GM23338 (cell line): Measurements from ENCODE around the gene ANKS1B. TPM values are rescaled to one million over a fixed set of nuclear protein-coding genes. Genes with fewer than 3 reads are reported as not detected.

Experiments
- ATAC-seq: fragments of 200-7000 bp; cut with Tn5 transposase; 3 replicates; pipeline ENCODE4 v1.9.1; 2020
- DNase-seq: peaks from one replicate; pipeline ENCODE4 v3.0.0-alpha.2; 2015; ENCODE audit warnings: low spot score
- H2AFZ ChIP-seq: fragments of 200-600 bp; sonication (generic); 2 replicates; pipeline ENCODE4 v1.8.0; 2016; ENCODE audit warnings: antibody characterized with exemption, mild to moderate bottlenecking, moderate library complexity
- H3F3A ChIP-seq: fragments of 200-600 bp; sonication (generic); replicated peaks from 2 replicates; pipeline ENCODE4 v1.8.0; 2017; ENCODE audit warnings: antibody characterized with exemption, mixed run types, low read depth
- H3K27ac ChIP-seq: fragments of 200-600 bp; sonication (generic); 2 replicates; pipeline ENCODE4 v1.6.1; 2016; ENCODE audit warnings: low read depth
- H3K27me3 ChIP-seq: fragments of 200-600 bp; sonication (generic); 2 replicates; pipeline ENCODE4 v1.8.0; 2016; ENCODE audit warnings: mild to moderate bottlenecking, mixed run types, moderate library complexity; ENCODE audit not compliant: insufficient read depth
- H3K36me3 ChIP-seq: fragments of 200-600 bp; sonication (generic); 2 replicates; pipeline ENCODE4 v1.8.0; 2016; ENCODE audit warnings: mild to moderate bottlenecking; ENCODE audit not compliant: insufficient read depth
- H3K4me1 ChIP-seq: fragments of 200-600 bp; sonication (generic); 2 replicates; pipeline ENCODE4 v1.8.0; 2016; ENCODE audit warnings: mild to moderate bottlenecking, moderate library complexity; ENCODE audit not compliant: insufficient read depth
- H3K4me2 ChIP-seq: fragments of 200-600 bp; sonication (generic); 2 replicates; pipeline ENCODE4 v1.7.1; 2017; ENCODE audit warnings: mixed run types
- H3K4me3 ChIP-seq: fragments of 200-600 bp; sonication (generic); 2 replicates; pipeline ENCODE4 v1.6.1; 2016; ENCODE audit warnings: mixed run types
- H3K79me2 ChIP-seq: fragments of 200-600 bp; sonication (generic); replicated peaks from 2 replicates; pipeline ENCODE4 v1.8.0; 2017; ENCODE audit warnings: mild to moderate bottlenecking; ENCODE audit not compliant: insufficient read depth
- H3K9me2 ChIP-seq: fragments of 200-600 bp; sonication (generic); 2 replicates; pipeline ENCODE4 v1.8.0; 2017; ENCODE audit not compliant: insufficient read depth
- H4K20me1 ChIP-seq: fragments of 200-600 bp; sonication (generic); replicated peaks from 2 replicates; pipeline ENCODE4 v1.8.0; 2017; ENCODE audit warnings: mild to moderate bottlenecking; ENCODE audit not compliant: insufficient read depth
- H3K27ac Mint-ChIP-seq: 2 replicates; pipeline ENCODE4 v1.8.0; 2020; ENCODE audit warnings: inconsistent platforms, mild to moderate bottlenecking, moderate library complexity, mixed read lengths
- H3K27me3 Mint-ChIP-seq: 3 replicates; pipeline ENCODE4 v1.8.0; 2022; ENCODE audit warnings: low read depth, mild to moderate bottlenecking, moderate library complexity, mixed read lengths, inconsistent platforms; ENCODE audit not compliant: insufficient read depth, poor library complexity
- H3K36me3 Mint-ChIP-seq: 3 replicates; pipeline ENCODE4 v1.8.0; 2021; ENCODE audit warnings: low read depth, mild to moderate bottlenecking, inconsistent platforms, moderate library complexity, mixed read lengths
- H3K4me1 Mint-ChIP-seq: 3 replicates; pipeline ENCODE4 v1.8.0; 2020; ENCODE audit warnings: mild to moderate bottlenecking, inconsistent platforms, mixed read lengths
- H3K4me3 Mint-ChIP-seq: 3 replicates; pipeline ENCODE4 v1.8.0; 2021; ENCODE audit warnings: moderate library complexity, mild to moderate bottlenecking, inconsistent platforms, mixed read lengths
- H3K9me3 Mint-ChIP-seq: 3 replicates; pipeline ENCODE4 v1.8.0; 2020; ENCODE audit warnings: moderate library complexity, mild to moderate bottlenecking, inconsistent platforms, mixed read lengths
- CREB1 ChIP-seq: fragments of 250-450 bp; sonication (Bioruptor Pico); IDR thresholded peaks from 2 replicates; pipeline ENCODE4 v1.5.0; 2020; ENCODE audit warnings: low read depth, mild to moderate bottlenecking, moderate library complexity
- EZH2 ChIP-seq: fragments of 200-600 bp; sonication (generic); IDR thresholded peaks from one replicate; pipeline ENCODE4 v1.8.0; 2017; ENCODE audit warnings: antibody characterized with exemption, mild to moderate bottlenecking, low read depth; ENCODE audit not compliant: unreplicated experiment
- EZH2phosphoT487 ChIP-seq: fragments of 200-600 bp; sonication (generic); IDR thresholded peaks from one replicate; pipeline ENCODE4 v1.8.1; 2018; ENCODE audit warnings: antibody characterized with exemption; ENCODE audit not compliant: unreplicated experiment
- NANOG ChIP-seq: IDR thresholded peaks from 2 replicates; pipeline ENCODE4 v1.6.1; 2016; ENCODE audit warnings: antibody characterized with exemption, borderline replicate concordance
- POLR2AphosphoS5 ChIP-seq: IDR thresholded peaks from 2 replicates; pipeline ENCODE4 v1.6.1; 2016; ENCODE audit warnings: antibody characterized with exemption, low read depth
- STAT1 ChIP-seq: IDR thresholded peaks from one replicate; pipeline ENCODE4 v1.6.1; 2016; ENCODE audit warnings: antibody characterized with exemption; ENCODE audit not compliant: unreplicated experiment
- ZNF114 ChIP-seq: fragments of 250-450 bp; sonication (Bioruptor Pico); IDR thresholded peaks from 2 replicates; pipeline ENCODE4 v1.5.0; 2020; ENCODE audit warnings: mild to moderate bottlenecking, moderate library complexity
- ZNF331 ChIP-seq: fragments of 250-450 bp; sonication (Bioruptor Pico); IDR thresholded peaks from 2 replicates; pipeline ENCODE4 v1.5.0; 2020; ENCODE audit warnings: low read depth, mild to moderate bottlenecking, moderate library complexity
- ZNF462 ChIP-seq: fragments of 250-450 bp; sonication (Bioruptor Pico); IDR thresholded peaks from 2 replicates; pipeline ENCODE4 v1.5.0; 2020; ENCODE audit warnings: mild to moderate bottlenecking, moderate library complexity
- polyA plus RNA-seq: library from polyadenylated mRNA; unstranded; fragments of >200 nt; fragmentation: Nextera tagmentation; extraction: Ambion mirVana; gene quantifications from 2 replicates; pipeline ENCODE4 v1.2.1, GENCODE V29; 2016
- total RNA-seq: library from RNA; depleted of rRNA; stranded (reverse); fragments of >200 nt; shearing (Covaris generic); gene quantifications from 2 replicates; pipeline ENCODE4 v1.2.3, GENCODE V29; 2014
- TF ChIP-seq, protein P1 (sequence below), 2 experiments: fragments of 200-600 bp in 1 of 2; sonication (generic) in 1 of 2; conservative IDR thresholded peaks; 2 replicates each; pipeline versions ENCODE4 v1.5.1 to v1.6.1; 2016 to 2017; ENCODE audit warnings: antibody characterized with exemption in 2 of 2, low read depth in 2 of 2, mild to moderate bottlenecking in 2 of 2, moderate library complexity in 1 of 2
- TF ChIP-seq, protein P2 (sequence below): IDR thresholded peaks from one replicate; pipeline ENCODE4 v1.6.1; 2018; ENCODE audit warnings: antibody characterized with exemption; ENCODE audit not compliant: unreplicated experiment

The ANKS1B gene
- total and polyA plus RNA-seq, 2 experiments from 2014 or later, result 4.3 to 5.8 TPM

GRCh38 chr12:98939350-98939749 is 1045.4 kb downstream of the ANKS1B start:
- no peaks in the 10 kb centered on the region for H3K79me2 ChIP-seq
- no peaks in the 10 kb centered on the region for H3K27me3 ChIP-seq
- no peaks in the 10 kb centered on the region for H4K20me1 ChIP-seq
- ATAC-seq (peak; percentile 84), DNase-seq (peak; percentile 75)
- no peaks in the 10 kb centered on the region for H3K36me3 ChIP-seq
- no peak for TF ChIP-seq CREB1 (CRISPR knock-in tag)
- TF ChIP-seq, protein P1, sequence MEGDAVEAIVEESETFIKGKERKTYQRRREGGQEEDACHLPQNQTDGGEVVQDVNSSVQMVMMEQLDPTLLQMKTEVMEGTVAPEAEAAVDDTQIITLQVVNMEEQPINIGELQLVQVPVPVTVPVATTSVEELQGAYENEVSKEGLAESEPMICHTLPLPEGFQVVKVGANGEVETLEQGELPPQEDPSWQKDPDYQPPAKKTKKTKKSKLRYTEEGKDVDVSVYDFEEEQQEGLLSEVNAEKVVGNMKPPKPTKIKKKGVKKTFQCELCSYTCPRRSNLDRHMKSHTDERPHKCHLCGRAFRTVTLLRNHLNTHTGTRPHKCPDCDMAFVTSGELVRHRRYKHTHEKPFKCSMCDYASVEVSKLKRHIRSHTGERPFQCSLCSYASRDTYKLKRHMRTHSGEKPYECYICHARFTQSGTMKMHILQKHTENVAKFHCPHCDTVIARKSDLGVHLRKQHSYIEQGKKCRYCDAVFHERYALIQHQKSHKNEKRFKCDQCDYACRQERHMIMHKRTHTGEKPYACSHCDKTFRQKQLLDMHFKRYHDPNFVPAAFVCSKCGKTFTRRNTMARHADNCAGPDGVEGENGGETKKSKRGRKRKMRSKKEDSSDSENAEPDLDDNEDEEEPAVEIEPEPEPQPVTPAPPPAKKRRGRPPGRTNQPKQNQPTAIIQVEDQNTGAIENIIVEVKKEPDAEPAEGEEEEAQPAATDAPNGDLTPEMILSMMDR (conservative IDR thresholded peaks at IDR 0.05; ENCODE audit: low read depth in 2 of 2), result peak; percentile 76 to 79
- no peak for TF ChIP-seq ZNF331 (CRISPR knock-in tag)
- TF ChIP-seq EZH2phosphoT487, result no peak
- no peak overlapping the region for H3K4me3 ChIP-seq
- Mint-ChIP-seq H3K9me3 (no peaks in the 10 kb centered on the region), H3K4me1 (peaks cover 6% of the 10 kb centered on the region; the same call in 2 of the 3 replicates), H3K27ac (no peak overlapping the region), H3K36me3 (no peaks in the 10 kb centered on the region), H3K4me3 (no peak overlapping the region), H3K27me3 (peaks cover 1% of the 10 kb centered on the region)
- H3F3A ChIP-seq, result no peaks in the 10 kb centered on the region
- H3K4me2 ChIP-seq, result no peak overlapping the region
- no peak overlapping the region for H2AFZ ChIP-seq
- no peaks in the 10 kb centered on the region for H3K9me2 ChIP-seq
- peaks cover 9% of the 10 kb centered on the region; the same call in 1 of the 2 replicates for H3K4me1 ChIP-seq
- H3K27ac ChIP-seq, result no peak overlapping the region

- no peak overlapping the region for H3K4me3 ChIP-seq
- ATAC-seq (no peak), DNase-seq (no peak)
- no peaks in the 10 kb centered on the region for H3K27me3 Mint-ChIP-seq
- H2AFZ ChIP-seq, result no peak overlapping the region
- peaks cover 9% of the 10 kb centered on the region; the same call in 1 of the 2 replicates for H3K4me1 ChIP-seq
- no peaks in the 10 kb centered on the region for H3F3A ChIP-seq
- no peaks in the 10 kb centered on the region for H3K9me3 Mint-ChIP-seq
- H3K27ac ChIP-seq, result no peak overlapping the region
- H3K4me3 Mint-ChIP-seq, result no peak overlapping the region
- H3K27ac Mint-ChIP-seq, result no peak overlapping the region
- no peaks in the 10 kb centered on the region for H3K36me3 Mint-ChIP-seq
- H3K27me3 ChIP-seq, result no peaks in the 10 kb centered on the region
- H4K20me1 ChIP-seq, result no peaks in the 10 kb centered on the region
- H3K4me1 Mint-ChIP-seq, result peaks cover 6% of the 10 kb centered on the region; the same call in 2 of the 3 replicates
- no peak overlapping the region for H3K4me2 ChIP-seq
- H3K79me2 ChIP-seq, result no peaks in the 10 kb centered on the region
- H3K9me2 ChIP-seq, result no peaks in the 10 kb centered on the region
- H3K36me3 ChIP-seq, result no peaks in the 10 kb centered on the region
- TF ChIP-seq CREB1 (CRISPR knock-in tag), result no peak
- no peak for TF ChIP-seq ZNF114 (CRISPR knock-in tag)
- TF ChIP-seq, protein P2, sequence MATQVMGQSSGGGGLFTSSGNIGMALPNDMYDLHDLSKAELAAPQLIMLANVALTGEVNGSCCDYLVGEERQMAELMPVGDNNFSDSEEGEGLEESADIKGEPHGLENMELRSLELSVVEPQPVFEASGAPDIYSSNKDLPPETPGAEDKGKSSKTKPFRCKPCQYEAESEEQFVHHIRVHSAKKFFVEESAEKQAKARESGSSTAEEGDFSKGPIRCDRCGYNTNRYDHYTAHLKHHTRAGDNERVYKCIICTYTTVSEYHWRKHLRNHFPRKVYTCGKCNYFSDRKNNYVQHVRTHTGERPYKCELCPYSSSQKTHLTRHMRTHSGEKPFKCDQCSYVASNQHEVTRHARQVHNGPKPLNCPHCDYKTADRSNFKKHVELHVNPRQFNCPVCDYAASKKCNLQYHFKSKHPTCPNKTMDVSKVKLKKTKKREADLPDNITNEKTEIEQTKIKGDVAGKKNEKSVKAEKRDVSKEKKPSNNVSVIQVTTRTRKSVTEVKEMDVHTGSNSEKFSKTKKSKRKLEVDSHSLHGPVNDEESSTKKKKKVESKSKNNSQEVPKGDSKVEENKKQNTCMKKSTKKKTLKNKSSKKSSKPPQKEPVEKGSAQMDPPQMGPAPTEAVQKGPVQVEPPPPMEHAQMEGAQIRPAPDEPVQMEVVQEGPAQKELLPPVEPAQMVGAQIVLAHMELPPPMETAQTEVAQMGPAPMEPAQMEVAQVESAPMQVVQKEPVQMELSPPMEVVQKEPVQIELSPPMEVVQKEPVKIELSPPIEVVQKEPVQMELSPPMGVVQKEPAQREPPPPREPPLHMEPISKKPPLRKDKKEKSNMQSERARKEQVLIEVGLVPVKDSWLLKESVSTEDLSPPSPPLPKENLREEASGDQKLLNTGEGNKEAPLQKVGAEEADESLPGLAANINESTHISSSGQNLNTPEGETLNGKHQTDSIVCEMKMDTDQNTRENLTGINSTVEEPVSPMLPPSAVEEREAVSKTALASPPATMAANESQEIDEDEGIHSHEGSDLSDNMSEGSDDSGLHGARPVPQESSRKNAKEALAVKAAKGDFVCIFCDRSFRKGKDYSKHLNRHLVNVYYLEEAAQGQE, result no peak
- TF ChIP-seq EZH2phosphoT487, result no peak
- TF ChIP-seq POLR2AphosphoS5, result no peak
- no peak for TF ChIP-seq NANOG
- no peak for TF ChIP-seq STAT1
- no peak for TF ChIP-seq EZH2
- no peak for TF ChIP-seq ZNF462 (CRISPR knock-in tag)
Measured at GRCh38 chr12:98935847-98936246, 1048.9 kb downstream of the ANKS1B start.
